Fibroblast of skin of left quadriceps (primary cell): ENCODE measurements around the gene CACNA1C.

ENCODE experiments used
- DNase-seq, 2 experiments: peaks; one replicate each; pipeline ENCODE4 v3.0.0-alpha.2; 2013; ENCODE audit warnings: low read depth in 2 of 2

Gene CACNA1C

GRCh38 chr12:2552000-2552756 is 499.4 kb downstream of the CACNA1C start:
- no peak for DNase-seq

- no peak for DNase-seq
Measured at GRCh38 chr12:2553388-2554126, 500.8 kb downstream of the CACNA1C start.

DNA sequence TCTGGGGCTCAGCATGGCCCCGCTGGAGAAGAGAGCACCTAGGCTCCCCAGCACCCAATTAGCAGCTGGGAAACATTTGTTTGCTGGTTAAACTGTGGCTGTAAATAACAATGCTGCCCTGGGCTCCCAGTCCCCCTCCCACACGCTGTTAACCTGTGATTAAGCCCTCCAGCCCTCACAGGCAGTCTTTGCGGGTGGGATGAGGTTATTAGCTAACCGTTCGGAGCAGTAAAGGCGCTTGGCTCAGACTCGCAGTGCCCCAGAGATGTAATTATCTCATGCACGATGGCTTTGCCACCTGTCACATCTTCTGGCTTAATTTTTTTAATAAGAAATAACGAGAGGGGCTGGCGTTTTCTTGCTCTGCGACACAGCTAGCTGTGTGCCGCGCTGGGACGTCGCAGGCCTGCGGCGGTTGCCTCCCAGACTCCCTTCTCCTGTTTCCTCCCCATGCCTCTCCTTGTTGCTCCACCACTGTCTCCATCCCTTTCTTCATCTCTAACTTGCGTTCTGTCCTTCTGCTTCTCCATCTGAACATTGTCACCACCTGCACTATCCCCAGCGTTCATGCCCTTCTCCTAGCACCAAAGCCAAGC is 502.8 kb downstream of the CACNA1C start:
- no peak for DNase-seq

GRCh38 chr12:2557597-2557996 is 504.8 kb downstream of the CACNA1C start:
- no peak for DNase-seq

DNA sequence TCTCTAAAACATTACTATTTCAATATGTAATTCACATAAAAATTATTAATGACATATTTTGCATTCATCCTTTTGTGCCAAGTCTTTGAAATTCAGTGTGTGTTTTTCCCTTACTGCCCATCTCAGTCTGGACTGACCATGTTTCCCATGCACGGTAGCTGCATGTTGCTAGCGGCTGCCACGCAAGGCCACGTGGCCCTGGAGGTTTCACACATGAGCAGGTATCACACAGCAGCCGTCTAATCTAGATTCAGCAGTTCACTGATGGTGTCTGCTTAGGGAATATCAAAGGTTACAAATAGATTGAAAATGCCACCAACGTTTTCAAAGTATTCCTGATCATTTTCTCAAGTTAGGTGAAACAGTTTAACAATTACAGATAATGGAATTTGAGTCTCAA is 507.1 kb downstream of the CACNA1C start:
- DNase-seq, result no peak

- DNase-seq, result no peak
Measured at GRCh38 chr12:2560356-2560755, 507.6 kb downstream of the CACNA1C start.

DNA sequence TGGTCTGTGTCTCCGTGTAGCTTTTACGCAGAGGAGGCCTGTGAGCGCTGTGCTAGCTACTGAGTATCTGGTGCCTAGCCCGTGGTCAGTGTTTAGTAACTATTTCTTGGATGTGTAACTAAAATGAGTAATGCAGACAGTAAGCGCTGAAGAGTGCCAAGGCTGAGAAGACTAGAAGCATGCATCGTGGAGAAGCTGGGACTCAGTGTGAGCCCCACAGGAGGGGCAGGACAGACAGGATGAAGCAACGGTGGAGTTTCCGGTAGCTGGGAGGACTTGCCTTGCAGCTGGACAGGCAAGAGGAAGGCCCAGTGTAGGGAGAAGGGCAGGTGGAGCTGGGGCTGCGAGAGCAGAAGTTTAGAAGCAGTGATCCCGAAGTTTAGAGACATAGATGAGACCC is 508.6 kb downstream of the CACNA1C start:
- no peak for DNase-seq

DNA sequence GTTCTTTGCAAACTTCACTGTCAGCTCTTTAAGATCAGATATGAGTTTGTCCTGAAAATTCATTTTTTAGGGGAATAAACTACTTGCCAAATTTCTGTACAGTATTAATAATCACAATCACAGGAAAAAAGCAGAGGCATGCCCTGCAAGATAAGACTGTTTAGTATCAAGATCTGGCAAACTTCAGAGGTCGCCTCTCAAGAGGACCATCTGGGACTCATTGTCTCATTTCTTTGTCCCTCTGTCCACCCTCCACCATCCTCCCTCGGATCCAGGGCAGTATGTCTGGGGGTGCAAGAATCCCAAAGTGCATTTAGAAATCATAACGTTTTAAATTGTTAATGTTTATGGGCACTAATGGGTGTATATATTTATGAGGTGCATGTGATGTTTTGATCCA is 509.6 kb downstream of the CACNA1C start:
- DNase-seq, result no peak

GRCh38 chr12:2563709-2564108 is 510.9 kb downstream of the CACNA1C start:
- DNase-seq, result no peak

DNA sequence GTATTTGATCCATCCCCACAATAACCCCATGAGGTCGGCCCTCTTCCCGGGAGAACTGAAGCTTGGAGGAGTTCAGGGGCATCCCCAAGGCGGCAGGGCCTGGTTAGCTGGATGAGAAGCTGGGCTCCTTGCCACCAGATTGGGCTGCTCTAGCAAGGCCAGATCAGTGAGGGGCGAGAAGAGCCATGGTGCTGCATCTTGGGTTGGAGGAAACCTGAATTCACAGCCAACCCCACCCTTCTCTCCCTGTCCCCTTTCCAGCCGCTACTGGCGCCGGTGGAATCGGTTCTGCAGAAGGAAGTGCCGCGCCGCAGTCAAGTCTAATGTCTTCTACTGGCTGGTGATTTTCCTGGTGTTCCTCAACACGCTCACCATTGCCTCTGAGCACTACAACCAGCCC is 513.4 kb downstream of the CACNA1C start:
- no peak for DNase-seq

DNA sequence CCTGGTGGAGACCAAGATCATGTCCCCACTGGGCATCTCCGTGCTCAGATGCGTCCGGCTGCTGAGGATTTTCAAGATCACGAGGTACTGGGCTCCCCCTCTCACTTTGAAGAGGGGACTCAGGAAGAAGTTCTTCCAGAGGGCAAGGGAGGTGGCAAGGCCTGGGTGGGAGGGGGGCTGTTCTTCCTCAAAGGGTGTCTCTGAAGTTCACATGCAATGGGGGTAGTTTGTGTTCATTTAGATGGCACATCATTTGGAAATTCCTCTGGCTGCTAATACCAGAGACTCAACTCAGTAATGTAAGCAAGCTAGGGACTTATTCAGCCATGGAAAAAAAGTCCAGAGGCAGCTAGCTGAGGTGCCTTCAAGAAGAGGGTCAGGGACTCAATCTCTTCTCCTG is 514.9 kb downstream of the CACNA1C start:
- no peak for DNase-seq

DNA sequence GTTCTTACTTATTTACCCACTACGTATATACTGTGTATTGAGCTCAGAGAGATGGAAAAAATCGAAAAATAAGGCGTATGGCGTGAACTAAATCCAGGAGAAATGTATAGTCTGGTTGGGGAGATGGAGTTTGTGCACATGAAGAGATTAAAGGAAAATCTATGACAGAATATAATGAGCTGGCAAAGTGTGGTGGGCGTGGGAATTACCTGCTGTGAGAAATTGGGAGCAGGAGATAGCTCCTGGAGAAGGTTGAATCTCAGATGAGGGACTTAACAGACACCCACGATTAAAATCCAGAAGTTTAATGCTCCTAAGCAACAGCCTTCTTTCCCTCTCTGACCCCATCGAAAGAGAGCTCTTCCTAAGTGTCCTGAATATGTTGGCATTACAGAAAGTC is 517.8 kb downstream of the CACNA1C start:
- no peak for DNase-seq

DNA sequence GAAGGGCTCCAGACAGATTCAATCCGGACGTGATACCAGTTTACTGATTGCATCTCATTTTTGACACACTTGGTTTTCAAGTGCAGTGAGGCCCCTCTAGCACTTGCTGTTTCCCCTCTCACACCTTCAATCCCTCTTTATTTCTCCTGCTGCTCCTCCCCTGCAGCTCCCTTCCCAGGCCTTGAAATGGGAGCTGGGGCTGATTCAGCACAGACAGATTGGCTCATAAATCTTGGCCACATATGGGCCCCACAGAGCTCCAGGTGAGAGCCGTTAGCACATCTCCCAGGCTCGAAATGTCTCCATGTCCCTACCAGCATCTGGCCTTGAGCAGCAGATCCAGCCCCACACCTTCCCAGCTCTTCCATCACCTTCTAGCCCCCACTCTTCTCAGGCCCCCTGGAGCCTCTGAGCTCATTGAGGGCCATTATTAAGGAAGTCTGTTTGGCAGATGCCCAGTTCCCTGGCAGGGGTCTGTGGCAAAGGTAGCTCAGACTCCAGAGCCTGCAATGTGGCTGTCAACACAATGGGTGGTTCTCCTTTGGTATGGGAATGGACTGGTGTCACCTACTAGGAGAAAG is 521.7 kb downstream of the CACNA1C start:
- DNase-seq, result no peak

DNA sequence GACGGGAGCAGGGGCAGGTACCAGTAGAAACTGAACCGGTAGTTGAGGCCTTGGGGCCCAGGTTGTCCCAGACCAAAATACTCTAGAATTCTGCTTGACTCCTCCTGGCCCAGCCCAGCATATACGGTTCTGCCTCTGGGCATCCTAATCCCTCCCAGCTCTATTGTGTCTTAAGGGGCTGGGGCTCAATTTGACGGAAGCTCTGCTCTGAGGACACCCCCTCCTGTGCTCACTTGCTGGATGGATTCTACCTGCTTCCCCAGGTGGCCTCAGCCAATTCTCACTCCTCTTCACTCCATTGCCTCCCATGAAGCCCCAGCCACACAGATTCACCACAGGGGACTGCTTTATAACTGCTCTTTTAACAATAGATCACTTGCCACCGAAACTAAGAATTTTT is 522.5 kb downstream of the CACNA1C start:
- DNase-seq, result no peak

- DNase-seq, result no peak
Measured at GRCh38 chr12:2578211-2578610, 525.4 kb downstream of the CACNA1C start.

- DNase-seq, result no peak
Measured at GRCh38 chr12:2578772-2579171, 526.0 kb downstream of the CACNA1C start.

DNA sequence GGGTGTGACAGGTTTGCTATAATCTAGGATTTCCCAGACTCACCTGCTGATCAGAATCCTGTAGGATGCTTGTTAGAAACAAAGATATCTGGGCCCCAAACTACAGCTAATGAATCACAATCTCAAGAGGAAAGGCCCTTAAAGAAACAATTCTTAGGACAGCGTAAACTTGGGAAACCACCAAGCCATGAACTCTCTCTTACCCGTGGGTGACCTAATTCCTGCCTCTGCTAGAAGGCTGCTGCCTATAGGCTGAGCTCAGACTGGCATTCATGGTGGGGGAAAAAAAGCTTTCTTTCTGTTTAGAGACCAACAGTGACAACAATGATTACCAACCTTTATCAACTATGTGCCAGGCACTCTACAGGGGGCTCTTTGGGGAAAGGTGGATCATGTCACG is 528.0 kb downstream of the CACNA1C start:
- DNase-seq, result no peak

- no peak for DNase-seq
Measured at GRCh38 chr12:2581293-2582045, 528.7 kb downstream of the CACNA1C start.

GRCh38 chr12:2582631-2583030 is 529.8 kb downstream of the CACNA1C start:
- no peak for DNase-seq

DNA sequence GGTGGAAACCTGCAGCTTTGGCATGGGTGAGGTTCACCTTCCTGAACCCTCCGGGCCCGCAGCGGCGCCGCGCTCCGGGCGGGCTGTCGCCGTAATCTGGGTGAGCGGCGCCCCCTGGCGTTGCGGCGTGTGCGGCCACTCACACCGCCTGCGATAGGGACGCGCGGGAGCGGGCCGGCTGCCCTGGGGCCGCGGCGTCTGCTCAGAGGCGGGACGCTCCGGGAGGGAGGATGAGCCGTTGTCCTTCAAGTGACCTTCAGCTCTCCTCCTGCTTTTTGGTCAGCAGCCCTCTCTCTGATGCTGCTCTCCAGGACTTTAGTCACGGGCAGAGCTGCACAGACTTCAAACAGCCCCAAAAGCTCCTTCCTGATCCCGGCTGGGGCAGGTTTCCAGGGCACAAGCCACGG is 530.3 kb downstream of the CACNA1C start:
- peak in 1 of 2 experiments; percentile 20 for DNase-seq

GRCh38 chr12:2583642-2584401 is 531.0 kb downstream of the CACNA1C start:
- no peak for DNase-seq
